Subcutaneous abdominal adipose tissue (tissue), 5 donors: Measurements from ENCODE around the gene FKBP14.
"Not testable (repeated sequence)": the region's sequence is repeated elsewhere in the genome, so short reads cannot be mapped to it uniquely, and the experiment has no call there.

Experiments
- H3K27ac ChIP-seq: one replicate; pipeline ENCODE4 v1.7.0; 2013; ENCODE audit warnings: low read depth, mild to moderate bottlenecking, inconsistent platforms, low read length, moderate library complexity
- H3K27me3 ChIP-seq, 5 donors: one replicate each; pipeline ENCODE4 v1.7.0; 2013; ENCODE audit warnings: low read length in 5 of 5, inconsistent platforms in 1 of 5; ENCODE audit not compliant: control insufficient read depth in 5 of 5, insufficient read depth in 4 of 5
- H3K36me3 ChIP-seq, 5 donors: one replicate each; pipeline ENCODE4 v1.7.0; 2013; ENCODE audit warnings: low read length in 5 of 5; ENCODE audit not compliant: control insufficient read depth in 5 of 5, insufficient read depth in 5 of 5
- H3K4me1 ChIP-seq, 5 donors: one replicate each; pipeline ENCODE4 v1.7.0; 2013; ENCODE audit warnings: low read length in 5 of 5, mild to moderate bottlenecking in 3 of 5, moderate library complexity in 1 of 5; ENCODE audit not compliant: control insufficient read depth in 5 of 5, insufficient read depth in 5 of 5
- H3K4me3 ChIP-seq, 5 donors: one replicate each; pipeline ENCODE4 v1.7.0; 2013; ENCODE audit warnings: low read length in 5 of 5, low read depth in 1 of 5
- H3K9ac ChIP-seq, 5 donors: one replicate each; pipeline ENCODE4 v1.7.0; 2013; ENCODE audit warnings: low read length in 5 of 5, mild to moderate bottlenecking in 4 of 5, moderate library complexity in 3 of 5
- H3K9me3 ChIP-seq, 5 donors: one replicate each; pipeline ENCODE4 v1.7.0; 2013; ENCODE audit warnings: low read length in 5 of 5; ENCODE audit not compliant: control insufficient read depth in 5 of 5
- donor health status: healthy.
- donor health status: healthy.
- donor health status: healthy.
- donor health status: healthy.
- donor health status: healthy.

The FKBP14 gene

GRCh38 chr7:29970158-29970557 lies 56.3 kb downstream of the FKBP14 start:
- no peaks in the 10 kb centered on the region for H3K27me3 ChIP-seq
- H3K4me1 ChIP-seq = peaks cover 0 to 19% (median 0%) of the 10 kb centered on the region in 5 donors
- H3K4me3 ChIP-seq = no peak overlapping the region
- H3K36me3 ChIP-seq = peaks cover 0 to 9% (median 5%) of the 10 kb centered on the region in 5 donors
- no peaks in the 10 kb centered on the region for H3K9me3 ChIP-seq
- H3K9ac ChIP-seq = no peak overlapping the region
- no peak overlapping the region for H3K27ac ChIP-seq

- H3K4me3 ChIP-seq = no peak overlapping the region
- no peaks in the 10 kb centered on the region for H3K9me3 ChIP-seq
- H3K9ac ChIP-seq = no peak overlapping the region
- H3K4me1 ChIP-seq = peaks cover 0 to 19% (median 0%) of the 10 kb centered on the region in 5 donors
- no peak overlapping the region for H3K27ac ChIP-seq
- H3K27me3 ChIP-seq = no peaks in the 10 kb centered on the region
- H3K36me3 ChIP-seq = peaks cover 0 to 10% (median 5%) of the 10 kb centered on the region in 5 donors
These were observed 56.8 kb downstream of the FKBP14 start for GRCh38 chr7:29969738-29970137.

GRCh38 chr7:29968683-29969395 lies 57.7 kb downstream of the FKBP14 start:
- Histone ChIP-seq H3K27me3 (no peaks in the 10 kb centered on the region), H3K36me3 (peaks cover 0 to 10% (median 5%) of the 10 kb centered on the region in 5 donors), H3K4me1 (peaks cover 0 to 19% (median 0%) of the 10 kb centered on the region in 5 donors), H3K9ac (no peak overlapping the region), H3K4me3 (no peak overlapping the region), H3K9me3 (no peaks in the 10 kb centered on the region), H3K27ac (no peak overlapping the region)

- H3K27me3 ChIP-seq = no peaks in the 10 kb centered on the region
- H3K36me3 ChIP-seq = peaks cover 0 to 10% (median 5%) of the 10 kb centered on the region in 5 donors
- H3K27ac ChIP-seq = no peak overlapping the region
- peaks cover 0 to 6% (median 0%) of the 10 kb centered on the region in 5 donors for H3K4me1 ChIP-seq
- H3K9ac ChIP-seq = no peak overlapping the region
- H3K4me3 ChIP-seq = no peak overlapping the region
- no peaks in the 10 kb centered on the region for H3K9me3 ChIP-seq
These were observed 61.5 kb downstream of the FKBP14 start for GRCh38 chr7:29965030-29965429.

- Histone ChIP-seq H3K36me3 (peaks cover 0 to 10% (median 2%) of the 10 kb centered on the region in 5 donors), H3K9ac (no peak overlapping the region), H3K4me1 (no peaks in the 10 kb centered on the region), H3K27me3 (no peaks in the 10 kb centered on the region), H3K4me3 (no peak overlapping the region), H3K9me3 (no peaks in the 10 kb centered on the region), H3K27ac (no peak overlapping the region)
These were observed 64.5 kb downstream of the FKBP14 start for GRCh38 chr7:29962035-29962434.

GRCh38 chr7:29961611-29962010 lies 64.9 kb downstream of the FKBP14 start:
- H3K27ac ChIP-seq, H3K9me3 ChIP-seq, H3K4me3 ChIP-seq, H3K36me3 ChIP-seq, H3K9ac ChIP-seq, H3K27me3 ChIP-seq, H3K4me1 ChIP-seq: not testable (repeated sequence)
